GM11168 (cell line): ENCODE results near the gene PRKX.
"Not testable (repeated sequence)": the region's sequence is repeated elsewhere in the genome, so short reads cannot be mapped to it uniquely, and the experiment has no call there.

Experiments
- in situ Hi-C: fragments of 300-500 bp; cut with MboI; formaldehyde crosslinking; loops from one replicate; pipeline ENCODE4 v1.12.0; 2022; ENCODE audit warnings: low sequenced_read_pairs; ENCODE audit not compliant: unreplicated experiment

The PRKX gene

GRCh38 chrX:3713225-3713936 lies at the start of gene PRKX:
PRKX (minus strand) TSS chrX:3713649; CDS start chrX:3713253, 396 bp downstream.
- in situ Hi-C loops: no loop called here

- in situ Hi-C loops: no loop called here
Observed at GRCh38 chrX:3763111-3763510, 49.7 kb upstream of the PRKX start.

- in situ Hi-C loops: no loop called here
Observed at GRCh38 chrX:3757510-3758025, 44.1 kb upstream of the PRKX start.

- in situ Hi-C loops: no loop called here
Observed at GRCh38 chrX:3748052-3748559, 34.7 kb upstream of the PRKX start.

GRCh38 chrX:3743801-3744439 lies 30.5 kb upstream of the PRKX start:
- in situ Hi-C loops: no loop called here

- in situ Hi-C loops: not testable (repeated sequence)
Observed at GRCh38 chrX:3740946-3741345, 27.5 kb upstream of the PRKX start.

- in situ Hi-C loops: no loop called here
Observed at GRCh38 chrX:3738509-3738908, 25.1 kb upstream of the PRKX start.

GRCh38 chrX:3736536-3736935 lies 23.1 kb upstream of the PRKX start:
- in situ Hi-C loops: not testable (repeated sequence)

GRCh38 chrX:3735891-3736290 lies 22.4 kb upstream of the PRKX start:
- in situ Hi-C loops: not testable (repeated sequence)

- in situ Hi-C loops: not testable (repeated sequence)
Observed at GRCh38 chrX:3734456-3734855, 21.0 kb upstream of the PRKX start.

GRCh38 chrX:3733043-3733430 lies 19.6 kb upstream of the PRKX start:
- in situ Hi-C loops: no loop called here

GRCh38 chrX:3732326-3733042 lies 19.0 kb upstream of the PRKX start:
- in situ Hi-C loops: not testable (repeated sequence)

- in situ Hi-C loops: no loop called here
Observed at GRCh38 chrX:3728454-3728853, 15.0 kb upstream of the PRKX start.

GRCh38 chrX:3723460-3723859 lies 10.0 kb upstream of the PRKX start:
- in situ Hi-C loops: not testable (repeated sequence)

GRCh38 chrX:3717742-3718420 lies 4.4 kb upstream of the PRKX start:
- in situ Hi-C loops: no loop called here

GRCh38 chrX:3715921-3716320 lies 2.5 kb upstream of the PRKX start:
- in situ Hi-C loops: no loop called here

GRCh38 chrX:3714706-3715479 lies 1.4 kb upstream of the PRKX start:
- in situ Hi-C loops: not testable (repeated sequence)

- in situ Hi-C loops: no loop called here
Observed at GRCh38 chrX:3713937-3714434, 537 bp upstream of the PRKX start.

GRCh38 chrX:3712870-3713224 lies 602 bp downstream of the PRKX start:
- in situ Hi-C loops: no loop called here
